Glutamatergic neuron (in vitro differentiated cells): ENCODE measurements around the gene TEX29. TPM values are rescaled to one million over a fixed set of nuclear protein-coding genes. Genes with fewer than 3 reads are reported as not detected.

ENCODE experiments used
- DNase-seq: peaks from one replicate; pipeline ENCODE4 v3.0.0; 2022
- H3K27ac Mint-ChIP-seq: one replicate; pipeline ENCODE4 v1.8.0; 2020; ENCODE audit warnings: mild to moderate bottlenecking, mixed read lengths, inconsistent platforms; ENCODE audit not compliant: unreplicated experiment
- H3K27me3 Mint-ChIP-seq: one replicate; pipeline ENCODE4 v1.8.0; 2020; ENCODE audit warnings: mild to moderate bottlenecking, moderate library complexity, mixed read lengths, inconsistent platforms; ENCODE audit not compliant: unreplicated experiment
- H3K36me3 Mint-ChIP-seq: one replicate; pipeline ENCODE4 v1.8.0; 2020; ENCODE audit warnings: mild to moderate bottlenecking, mixed read lengths, inconsistent platforms; ENCODE audit not compliant: unreplicated experiment
- H3K4me1 Mint-ChIP-seq: one replicate; pipeline ENCODE4 v1.8.0; 2020; ENCODE audit warnings: mild to moderate bottlenecking, low read depth, mixed read lengths, inconsistent platforms; ENCODE audit not compliant: unreplicated experiment
- H3K4me3 Mint-ChIP-seq: one replicate; pipeline ENCODE4 v1.8.0; 2020; ENCODE audit warnings: mild to moderate bottlenecking, mixed read lengths, inconsistent platforms; ENCODE audit not compliant: unreplicated experiment
- H3K9me3 Mint-ChIP-seq: one replicate; pipeline ENCODE4 v1.8.0; 2020; ENCODE audit warnings: mild to moderate bottlenecking, moderate library complexity, mixed read lengths, inconsistent platforms; ENCODE audit not compliant: unreplicated experiment
- total RNA-seq: library from RNA; stranded (reverse); fragmentation: NEBNext Ultra II Directional; extraction: Animal tissue kit (Norgen Biotek cat#: 25700); gene quantifications from one replicate; pipeline ENCODE4 v1.2.1, GENCODE V29; 2021; ENCODE audit not compliant: unreplicated experiment
- TF ChIP-seq, protein P1 (sequence below): fragments of 200-600 bp; sonication (generic); IDR thresholded peaks from one replicate; pipeline ENCODE4 v1.5.0; 2021; ENCODE audit not compliant: partially characterized antibody, unreplicated experiment

Gene TEX29
- total RNA-seq, 1 donor from 2014 or later: 0.64 TPM

DNA sequence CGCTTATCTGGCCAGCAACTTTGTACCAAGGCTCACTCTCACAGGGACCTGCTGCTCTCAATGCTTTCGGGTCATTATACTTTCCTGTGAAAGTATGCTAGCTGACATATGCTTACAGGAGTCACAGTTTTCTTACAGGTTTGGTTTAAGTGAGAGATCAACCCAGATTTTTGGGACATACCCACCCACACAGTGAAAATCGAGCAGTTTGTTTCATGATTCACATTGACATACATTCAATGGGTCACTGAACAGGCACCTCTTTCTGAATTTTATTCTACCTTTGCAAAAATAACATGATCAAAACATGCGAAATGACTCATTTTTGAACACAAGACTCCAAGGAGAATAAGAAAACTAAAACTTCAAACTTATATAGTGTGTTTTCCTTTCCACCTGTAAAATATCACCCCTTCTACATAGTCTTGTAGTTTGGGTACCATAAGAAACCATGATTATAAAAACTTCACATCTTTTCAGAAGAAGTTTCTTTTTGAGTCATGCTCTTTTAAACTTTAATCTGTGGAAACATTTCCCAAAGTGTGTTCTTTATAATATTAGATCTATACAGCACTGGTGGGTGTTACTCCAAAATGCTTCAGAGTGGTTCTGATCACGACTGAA is 44.3 kb upstream of the TEX29 start:
- H3K9me3 Mint-ChIP-seq: peaks cover 4% of the 10 kb centered on the region
- TF ChIP-seq, protein P1, sequence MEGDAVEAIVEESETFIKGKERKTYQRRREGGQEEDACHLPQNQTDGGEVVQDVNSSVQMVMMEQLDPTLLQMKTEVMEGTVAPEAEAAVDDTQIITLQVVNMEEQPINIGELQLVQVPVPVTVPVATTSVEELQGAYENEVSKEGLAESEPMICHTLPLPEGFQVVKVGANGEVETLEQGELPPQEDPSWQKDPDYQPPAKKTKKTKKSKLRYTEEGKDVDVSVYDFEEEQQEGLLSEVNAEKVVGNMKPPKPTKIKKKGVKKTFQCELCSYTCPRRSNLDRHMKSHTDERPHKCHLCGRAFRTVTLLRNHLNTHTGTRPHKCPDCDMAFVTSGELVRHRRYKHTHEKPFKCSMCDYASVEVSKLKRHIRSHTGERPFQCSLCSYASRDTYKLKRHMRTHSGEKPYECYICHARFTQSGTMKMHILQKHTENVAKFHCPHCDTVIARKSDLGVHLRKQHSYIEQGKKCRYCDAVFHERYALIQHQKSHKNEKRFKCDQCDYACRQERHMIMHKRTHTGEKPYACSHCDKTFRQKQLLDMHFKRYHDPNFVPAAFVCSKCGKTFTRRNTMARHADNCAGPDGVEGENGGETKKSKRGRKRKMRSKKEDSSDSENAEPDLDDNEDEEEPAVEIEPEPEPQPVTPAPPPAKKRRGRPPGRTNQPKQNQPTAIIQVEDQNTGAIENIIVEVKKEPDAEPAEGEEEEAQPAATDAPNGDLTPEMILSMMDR: no peak
- no peak overlapping the region for H3K27ac Mint-ChIP-seq
- no peaks in the 10 kb centered on the region for H3K36me3 Mint-ChIP-seq
- no peaks in the 10 kb centered on the region for H3K27me3 Mint-ChIP-seq
- H3K4me1 Mint-ChIP-seq: peaks cover under 1% of the 10 kb centered on the region
- H3K4me3 Mint-ChIP-seq: no peak overlapping the region
- DNase-seq: no peak

DNA sequence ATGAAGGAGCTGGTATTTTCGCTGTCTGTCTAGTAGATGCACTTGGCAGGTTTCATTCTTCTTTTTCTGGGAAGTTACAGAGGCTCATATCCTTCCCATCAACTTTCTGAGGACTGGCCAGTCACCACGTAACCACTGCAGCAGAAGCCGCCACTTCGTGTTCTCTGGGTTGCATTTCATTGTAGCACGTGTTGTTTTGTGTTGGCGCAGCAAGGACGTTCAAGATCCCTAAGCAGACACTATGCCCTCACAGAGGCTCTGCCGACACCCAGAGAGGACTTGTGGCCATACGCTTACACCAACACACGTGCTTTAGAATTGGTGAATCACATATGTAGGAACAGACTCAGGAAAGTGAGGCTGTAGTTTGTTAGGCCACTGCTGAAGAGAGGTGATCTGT is 42.2 kb upstream of the TEX29 start:
- Mint-ChIP-seq H3K9me3 (no peaks in the 10 kb centered on the region), H3K27me3 (no peaks in the 10 kb centered on the region), H3K4me1 (no peaks in the 10 kb centered on the region), H3K4me3 (no peak overlapping the region), H3K27ac (no peak overlapping the region), H3K36me3 (no peaks in the 10 kb centered on the region)
- TF ChIP-seq, protein P1: no peak
- DNase-seq: no peak

DNA sequence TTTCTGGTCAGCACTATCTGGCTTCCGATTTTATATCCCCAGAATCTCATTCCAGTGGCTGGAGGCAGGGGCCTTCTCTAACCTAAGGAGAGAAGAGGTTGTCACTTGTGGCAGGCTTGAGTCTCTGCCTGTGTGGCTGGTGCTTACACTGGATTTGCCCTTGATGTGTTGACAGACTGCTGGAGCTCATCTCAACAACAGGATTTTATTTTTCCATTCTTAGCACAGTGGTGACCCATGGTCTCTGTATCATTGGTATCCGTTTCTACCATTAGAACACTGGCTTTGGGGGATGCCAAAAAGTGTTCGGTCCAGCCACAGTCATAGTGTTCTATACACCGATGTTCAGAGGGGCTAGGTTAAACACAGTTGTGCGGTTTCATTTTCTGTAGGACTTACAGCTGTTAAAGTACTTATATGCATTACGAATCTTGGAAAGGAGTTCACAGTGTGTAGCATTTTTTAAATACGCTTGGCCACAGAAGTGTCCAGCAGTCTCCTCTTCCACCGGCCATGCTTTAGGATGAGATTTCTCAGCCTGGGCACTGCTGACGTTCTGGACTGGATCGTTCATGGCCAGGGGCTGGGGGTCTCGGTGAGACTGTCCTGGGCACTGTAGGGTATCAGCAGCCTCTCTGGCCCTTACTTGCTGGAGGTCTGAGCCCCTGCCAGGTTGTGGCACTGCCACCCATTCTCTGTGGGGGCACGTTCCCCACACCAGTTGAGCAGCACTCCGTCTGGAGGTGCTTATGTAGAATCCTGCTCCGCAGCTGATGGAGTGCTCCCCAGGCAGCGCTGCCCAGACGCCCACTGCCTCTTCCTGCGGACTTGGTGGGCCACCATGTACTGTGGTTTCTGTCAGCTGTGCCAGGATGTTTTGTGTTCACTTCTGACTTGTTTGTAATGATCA is 41.4 kb upstream of the TEX29 start:
- H3K36me3 Mint-ChIP-seq: no peaks in the 10 kb centered on the region
- H3K9me3 Mint-ChIP-seq: no peaks in the 10 kb centered on the region
- no peaks in the 10 kb centered on the region for H3K4me1 Mint-ChIP-seq
- H3K27ac Mint-ChIP-seq: peak overlapping the region; percentile 33
- TF ChIP-seq, protein P1: no peak
- no peak for DNase-seq
- H3K27me3 Mint-ChIP-seq: peaks cover 2% of the 10 kb centered on the region
- no peak overlapping the region for H3K4me3 Mint-ChIP-seq

DNA sequence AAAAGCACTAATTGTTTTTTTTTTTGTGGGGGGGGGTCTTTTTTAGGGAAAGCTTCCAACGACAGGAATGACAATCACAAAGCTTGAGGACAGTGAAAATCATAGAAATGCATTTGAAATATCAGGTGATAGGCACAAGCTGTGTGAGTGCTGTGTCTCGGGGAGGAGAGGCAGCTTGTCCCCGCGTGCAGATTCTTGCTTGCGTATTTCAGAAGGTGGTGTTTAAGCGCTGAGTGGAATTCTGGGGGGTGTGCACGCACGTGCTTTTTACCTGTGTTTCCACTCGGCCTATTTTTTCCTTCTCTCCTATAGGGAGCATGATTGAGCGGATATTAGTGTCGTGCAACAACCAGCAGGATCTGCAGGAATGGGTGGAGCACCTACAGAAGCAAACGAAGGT is 40.2 kb upstream of the TEX29 start:
- H3K9me3 Mint-ChIP-seq: no peaks in the 10 kb centered on the region
- H3K4me3 Mint-ChIP-seq: no peak overlapping the region
- peaks cover 5% of the 10 kb centered on the region for H3K36me3 Mint-ChIP-seq
- DNase-seq: no peak
- TF ChIP-seq, protein P1: no peak
- H3K27me3 Mint-ChIP-seq: peaks cover 2% of the 10 kb centered on the region
- no peak overlapping the region for H3K27ac Mint-ChIP-seq
- peaks cover 2% of the 10 kb centered on the region for H3K4me1 Mint-ChIP-seq
